A549 (cell line): Measurements from ENCODE around the gene NDUFA12. TPM values are rescaled to one million over a fixed set of nuclear protein-coding genes. Genes with fewer than 3 reads are reported as not detected.

Source experiments
- ATAC-seq, 2 experiments: fragments of 200-7000 bp in 1 of 2; fragments of >200 bp in 1 of 2; cut with Nextera tagmentation in 1 of 2; cut with Tn5 transposase in 1 of 2; 3 replicates each; pipeline versions ENCODE4 v1.8.0 to v1.9.1; 2018 to 2020; ENCODE audit warnings: mild to moderate bottlenecking in 1 of 2, moderate library complexity in 1 of 2
- CTCF ChIA-PET: fragments of 300-600 bp; sonication (Branson Sonifier 250); formaldehyde crosslinking; extraction: SDS; loops from one replicate; lab custom pipeline; 2021; ENCODE audit warnings: antibody characterized with exemption, inconsistent platforms; lab: Yijun Ruan, JAX
- POLR2A ChIA-PET: fragments of 350-600 bp; formaldehyde crosslinking; extraction: SDS; loops from one replicate; lab custom pipeline; 2021; ENCODE audit warnings: antibody characterized with exemption, inconsistent platforms; lab: Yijun Ruan, JAX
- DNase-seq, 2 experiments: peaks; one replicate each; pipeline versions ENCODE4 v3.0.0 to v3.0.0-alpha.2; 2011 to 2016; ENCODE audit warnings: low read depth in 1 of 2, low spot score in 1 of 2
- FAIRE-seq: peaks from 2 replicates; lab custom pipeline; 2011; peaks lifted over from hg19 to GRCh38; lab: Jason Lieb, UNC
- H3K27ac ChIP-seq, 2 experiments: fragments of >200 bp; sonication (Bioruptor Twin); formaldehyde crosslinking; 3 replicates each; pipeline ENCODE4 v1.5.1; 2016 to 2017
- H3K4me1 ChIP-seq: fragments of >200 bp; sonication (Bioruptor Twin); formaldehyde crosslinking; 3 replicates; pipeline ENCODE4 v1.6.1; 2016
- H3K4me2 ChIP-seq: fragments of >200 bp; sonication (Bioruptor Twin); formaldehyde crosslinking; 3 replicates; pipeline ENCODE4 v1.6.1; 2016
- H3K4me3 ChIP-seq: fragments of >200 bp; sonication (Bioruptor Twin); formaldehyde crosslinking; 3 replicates; pipeline ENCODE4 v1.5.1; 2016
- H3K9me3 ChIP-seq: fragments of >200 bp; sonication (Bioruptor Twin); formaldehyde crosslinking; 3 replicates; pipeline ENCODE4 v1.6.1; 2016
- BCL3 ChIP-seq: fragments of >200 bp; sonication (Bioruptor Twin); formaldehyde crosslinking; IDR thresholded peaks from 3 replicates; pipeline ENCODE4 v1.6.1; 2016
- BHLHE40 ChIP-seq: IDR thresholded peaks from 2 replicates; pipeline ENCODE4 v1.6.1; 2012; ENCODE audit warnings: low read depth, low read length, inconsistent platforms
- CBX8 ChIP-seq: fragments of 200-600 bp; sonication (generic); IDR thresholded peaks from 2 replicates; pipeline ENCODE4 v1.6.1; 2016
- CEBPB ChIP-seq, 2 experiments: fragments of >200 bp in 1 of 2; sonication (Bioruptor Twin) in 1 of 2; formaldehyde crosslinking in 1 of 2; IDR thresholded peaks; 2 replicates each; pipeline ENCODE4 v1.6.1; 2012 to 2016
- CHD4 ChIP-seq: fragments of 200-600 bp; sonication (generic); IDR thresholded peaks from 2 replicates; pipeline ENCODE4 v1.6.1; 2016; ENCODE audit warnings: antibody characterized with exemption, mild to moderate bottlenecking, borderline replicate concordance
- E2F6 ChIP-seq: IDR thresholded peaks from 2 replicates; pipeline ENCODE4 v1.6.1; 2012; ENCODE audit warnings: low read depth, borderline replicate concordance
- EHF ChIP-seq: fragments of 250-450 bp; sonication (Bioruptor Pico); IDR thresholded peaks from 2 replicates; pipeline ENCODE4 v1.5.0; 2020; ENCODE audit warnings: mild to moderate bottlenecking
- FOSB ChIP-seq: fragments of 250-450 bp; sonication (Bioruptor Pico); IDR thresholded peaks from 2 replicates; pipeline ENCODE4 v1.5.0; 2020; ENCODE audit warnings: mild to moderate bottlenecking, moderate library complexity
- FOXS1 ChIP-seq: fragments of 250-450 bp; sonication (Bioruptor Pico); IDR thresholded peaks from 2 replicates; pipeline ENCODE4 v1.5.0; 2020; ENCODE audit warnings: mild to moderate bottlenecking, moderate library complexity
- HDAC2 ChIP-seq: fragments of 200-600 bp; sonication (generic); IDR thresholded peaks from 2 replicates; pipeline ENCODE4 v1.6.1; 2016
- HEYL ChIP-seq: fragments of 250-450 bp; sonication (Bioruptor Pico); IDR thresholded peaks from 2 replicates; pipeline ENCODE4 v1.8.0; 2021; ENCODE audit warnings: mild to moderate bottlenecking, moderate library complexity
- HOXA7 ChIP-seq: fragments of 250-450 bp; sonication (Bioruptor Pico); IDR thresholded peaks from 2 replicates; pipeline ENCODE4 v1.5.0; 2020; ENCODE audit warnings: mild to moderate bottlenecking, moderate library complexity
- JUN ChIP-seq, 2 experiments: fragments of >200 bp; sonication (Bioruptor Twin); formaldehyde crosslinking; IDR thresholded peaks; 2 replicates in 1 of 2; 3 replicates in 1 of 2; pipeline ENCODE4 v1.6.1; 2016 to 2017
- KDM1A ChIP-seq: fragments of 200-600 bp; sonication (generic); IDR thresholded peaks from 2 replicates; pipeline ENCODE4 v1.6.1; 2016; ENCODE audit warnings: low read depth, mild to moderate bottlenecking
- KDM5A ChIP-seq: fragments of 200-600 bp; sonication (generic); IDR thresholded peaks from 2 replicates; pipeline ENCODE4 v1.6.1; 2016; ENCODE audit warnings: antibody characterized with exemption, mild to moderate bottlenecking
- MAFK ChIP-seq: fragments of 450-650 bp; IDR thresholded peaks from 2 replicates; pipeline ENCODE4 v1.6.1; 2014; ENCODE audit not compliant: partially characterized antibody
- MAZ ChIP-seq: fragments of 150-350 bp; IDR thresholded peaks from 2 replicates; pipeline ENCODE4 v1.6.1; 2014; ENCODE audit warnings: antibody characterized with exemption, low read depth, low read length, borderline replicate concordance
- NFE2L2 ChIP-seq: fragments of 150-350 bp; conservative IDR thresholded peaks from 2 replicates; pipeline ENCODE4 v1.6.1; 2014; ENCODE audit warnings: low read length
- POLR2A ChIP-seq: IDR thresholded peaks from 2 replicates; pipeline ENCODE4 v1.6.1; 2012; ENCODE audit warnings: mild to moderate bottlenecking, low read length
- POLR2AphosphoS2 ChIP-seq: conservative IDR thresholded peaks from 2 replicates; pipeline ENCODE4 v1.6.1; 2012; ENCODE audit warnings: low read length, improper control_type of control experiment, inconsistent platforms
- RARB ChIP-seq: fragments of 250-450 bp; sonication (Bioruptor Pico); IDR thresholded peaks from 2 replicates; pipeline ENCODE4 v1.8.0; 2021; ENCODE audit warnings: mild to moderate bottlenecking, moderate library complexity
- RFX5 ChIP-seq: fragments of 450-650 bp; IDR thresholded peaks from 2 replicates; pipeline ENCODE4 v1.7.1; 2014; ENCODE audit warnings: antibody characterized with exemption, mild to moderate bottlenecking, moderate library complexity
- SMC3 ChIP-seq: fragments of >200 bp; sonication (Bioruptor Twin); formaldehyde crosslinking; IDR thresholded peaks from 3 replicates; pipeline ENCODE4 v1.6.1; 2018; ENCODE audit warnings: inconsistent platforms
- SREBF2 ChIP-seq: fragments of 450-650 bp; IDR thresholded peaks from 2 replicates; pipeline ENCODE4 v1.6.1; 2014; ENCODE audit warnings: mild to moderate bottlenecking, moderate library complexity
- TFCP2L1 ChIP-seq: fragments of 250-450 bp; sonication (Bioruptor Pico); IDR thresholded peaks from 2 replicates; pipeline ENCODE4 v1.5.0; 2021; ENCODE audit warnings: mild to moderate bottlenecking
- ZC3H11A ChIP-seq: fragments of 450-650 bp; IDR thresholded peaks from 2 replicates; pipeline ENCODE4 v1.6.1; 2014; ENCODE audit warnings: antibody characterized with exemption, mild to moderate bottlenecking
- ZNF302 ChIP-seq: fragments of 250-450 bp; sonication (Bioruptor Pico); IDR thresholded peaks from 2 replicates; pipeline ENCODE4 v1.9.0; 2021; ENCODE audit warnings: inconsistent platforms, mild to moderate bottlenecking, moderate library complexity
- ZSCAN20 ChIP-seq: fragments of 250-450 bp; sonication (Bioruptor Pico); IDR thresholded peaks from 2 replicates; pipeline ENCODE4 v1.8.0; 2022; ENCODE audit warnings: mild to moderate bottlenecking, moderate library complexity
- WGBS: methylation state at CpG from one replicate; pipeline ENCODE4 v1.1.6; 2017; ENCODE audit errors: missing lambda C conversion rate; 5-methylcytosine and 5-hydroxymethylcytosine counted together
- polyA plus RNA-seq, 4 experiments: library from polyadenylated mRNA; depleted of rRNA in 3 of 4; stranded (reverse); fragments of >200 nt; fragmentation: RNase III in 1 of 4; extraction: RNeasy Plus Mini Kit Qiagen cat#74134 plus additional on column Dnase treatment in 1 of 4; gene quantifications; 2 replicates in 3 of 4; 3 replicates in 1 of 4; pipeline ENCODE4 v1.2.3, GENCODE V29; 2011 to 2017
- TF ChIP-seq, protein P1 (sequence below): fragments of >200 bp; sonication (Bioruptor Twin); formaldehyde crosslinking; IDR thresholded peaks from 2 replicates; pipeline ENCODE4 v1.6.1; 2016
- TF ChIP-seq, protein P2 (sequence below): IDR thresholded peaks from 2 replicates; pipeline ENCODE4 v1.6.1; 2012
- TF ChIP-seq, protein P3 (sequence below): fragments of 450-650 bp; IDR thresholded peaks from 2 replicates; pipeline ENCODE4 v1.6.1; 2014; ENCODE audit warnings: antibody characterized with exemption
- TF ChIP-seq, protein P4 (sequence below): fragments of 250-450 bp; sonication (Bioruptor Pico); IDR thresholded peaks from 2 replicates; pipeline ENCODE4 v1.5.0; 2020; ENCODE audit warnings: low read depth, mild to moderate bottlenecking, moderate library complexity

Gene NDUFA12
- polyA plus RNA-seq, 2 of the 4 experiments (the other 2 are of a cell fraction): 207 to 257 TPM

DNA sequence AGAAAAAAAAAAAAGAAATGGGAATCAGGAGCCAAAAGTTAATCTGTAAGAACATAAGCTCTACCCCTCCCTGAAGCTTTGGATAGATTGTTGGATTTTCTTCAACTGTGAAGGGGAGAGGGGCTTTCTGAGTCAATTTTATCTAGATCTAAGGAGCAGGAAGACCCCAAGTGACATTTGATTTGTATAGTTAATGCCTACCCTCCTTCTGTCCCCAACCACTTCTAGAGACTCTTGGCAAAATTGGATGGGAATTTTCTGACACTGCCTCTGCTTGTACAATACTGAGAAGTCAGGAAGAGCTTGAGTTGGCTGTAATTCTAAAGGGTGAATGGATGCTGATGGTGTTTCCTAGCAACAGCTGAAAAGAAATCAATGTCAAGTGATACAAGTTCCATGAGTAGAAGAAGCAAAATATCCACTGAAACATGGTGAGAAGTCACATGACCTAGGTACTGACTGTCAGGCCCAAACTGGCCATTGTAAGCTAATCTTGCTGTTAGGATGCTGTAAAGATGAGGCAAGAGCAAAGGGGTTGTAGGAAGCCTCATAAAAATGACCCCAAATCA lies 42.2 kb downstream of the NDUFA12 start:
- CTCF ChIA-PET: interaction anchor here (0.6 to 1.9 kb wide), 4 partner anchors 22 to 1741 kb away, joined by 3 to 4 read pairs (median 3); no protein-coding TSS in a partner anchor

DNA sequence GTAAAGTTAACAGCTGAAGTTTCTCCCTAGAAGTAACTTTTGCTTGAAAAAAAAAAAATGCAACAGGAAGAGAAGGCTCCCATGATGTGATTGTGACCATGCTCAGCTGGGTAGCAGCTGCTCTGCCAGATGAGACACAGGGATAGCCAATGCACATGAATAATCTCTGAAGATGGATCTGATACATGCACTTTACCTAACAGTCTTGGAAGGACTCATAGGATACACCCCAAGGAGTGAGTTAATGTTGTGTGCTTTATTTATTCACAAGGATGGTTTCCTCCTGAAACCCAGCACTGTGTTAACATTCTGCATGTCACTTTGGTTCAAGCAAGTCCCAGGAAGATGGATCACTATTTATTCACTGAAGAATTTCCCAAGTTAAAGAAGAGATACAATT lies 46.5 kb downstream of the NDUFA12 start:
- H3K4me1 ChIP-seq: peaks cover 13% of the 10 kb centered on the region; the same call in 2 of the 3 replicates
- ATAC-seq (no peak), DNase-seq (no peak), FAIRE-seq (no peak)
- TF ChIP-seq EHF (CRISPR knock-in tag) (no peak), JUN (IDR thresholded peaks at IDR 0.05) (no peak), MAFK (no peak), RFX5 (no peak), ZNF302 (CRISPR knock-in tag) (no peak), POLR2A (no peak), SREBF2 (no peak), E2F6 (no peak), CBX8 (no peak), CEBPB (IDR thresholded peaks at IDR 0.05) (no peak), FOSB (no peak), HOXA7 (CRISPR knock-in tag) (no peak), BHLHE40 (no peak), TFCP2L1 (CRISPR knock-in tag) (no peak)
- TF ChIP-seq, protein P1, sequence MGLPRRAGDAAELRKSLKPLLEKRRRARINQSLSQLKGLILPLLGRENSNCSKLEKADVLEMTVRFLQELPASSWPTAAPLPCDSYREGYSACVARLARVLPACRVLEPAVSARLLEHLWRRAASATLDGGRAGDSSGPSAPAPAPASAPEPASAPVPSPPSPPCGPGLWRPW: no peak
- TF ChIP-seq, protein P2, sequence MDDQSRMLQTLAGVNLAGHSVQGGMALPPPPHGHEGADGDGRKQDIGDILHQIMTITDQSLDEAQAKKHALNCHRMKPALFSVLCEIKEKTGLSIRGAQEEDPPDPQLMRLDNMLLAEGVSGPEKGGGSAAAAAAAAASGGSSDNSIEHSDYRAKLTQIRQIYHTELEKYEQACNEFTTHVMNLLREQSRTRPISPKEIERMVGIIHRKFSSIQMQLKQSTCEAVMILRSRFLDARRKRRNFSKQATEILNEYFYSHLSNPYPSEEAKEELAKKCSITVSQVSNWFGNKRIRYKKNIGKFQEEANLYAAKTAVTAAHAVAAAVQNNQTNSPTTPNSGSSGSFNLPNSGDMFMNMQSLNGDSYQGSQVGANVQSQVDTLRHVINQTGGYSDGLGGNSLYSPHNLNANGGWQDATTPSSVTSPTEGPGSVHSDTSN: no peak
- CTCF ChIA-PET: interaction anchor here (0.6 to 1.1 kb wide), 2 partner anchors 20 to 59 kb away, joined by 3 read pairs; no protein-coding TSS in a partner anchor
- POLR2A ChIA-PET: no interaction called here
- H3K27ac ChIP-seq: no peak overlapping the region; a peak in 1 of 6 replicates
- no peak overlapping the region for H3K4me2 ChIP-seq
- no peak overlapping the region for H3K4me3 ChIP-seq
- no peaks in the 10 kb centered on the region for H3K9me3 ChIP-seq

More for the DNA sequence above, 42.2 kb downstream of the NDUFA12 start:
- no peak for DNase-seq
- no peaks in the 10 kb centered on the region for H3K4me1 ChIP-seq
- H3K4me2 ChIP-seq: no peak overlapping the region
- POLR2A ChIA-PET: no interaction called here
- no peak for FAIRE-seq
- ATAC-seq: no peak
- TF ChIP-seq HEYL (CRISPR knock-in tag) (no peak), JUN (IDR thresholded peaks at IDR 0.05) (no peak), BCL3 (no peak), MAZ (no peak), FOXS1 (CRISPR knock-in tag) (no peak), RARB (CRISPR knock-in tag) (no peak), ZC3H11A (no peak)
- H3K9me3 ChIP-seq: no peaks in the 10 kb centered on the region
- H3K27ac ChIP-seq: no peak overlapping the region
- H3K4me3 ChIP-seq: no peak overlapping the region

- Histone ChIP-seq H3K9me3 (no peaks in the 10 kb centered on the region), H3K4me1 (peaks cover 13% of the 10 kb centered on the region; the same call in 2 of the 3 replicates), H3K27ac (peak overlapping the region in 1 of 2 experiments; percentile 64; a peak in 1 of 6 replicates), H3K4me2 (no peak overlapping the region), H3K4me3 (no peak overlapping the region)
- no peak for ATAC-seq
- no peak for DNase-seq
- ChIA-PET CTCF (interaction anchor here (0.6 to 0.7 kb wide), 2 partner anchors 11 to 63 kb away, joined by 3 read pairs; no protein-coding TSS in a partner anchor), POLR2A (no interaction called here)
- WGBS: 56% methylated on average over 10 of the region's 10 CpGs
- FAIRE-seq: no peak
- no peak for TF ChIP-seq KDM1A
- no peak for TF ChIP-seq SMC3
- TF ChIP-seq, protein P3, sequence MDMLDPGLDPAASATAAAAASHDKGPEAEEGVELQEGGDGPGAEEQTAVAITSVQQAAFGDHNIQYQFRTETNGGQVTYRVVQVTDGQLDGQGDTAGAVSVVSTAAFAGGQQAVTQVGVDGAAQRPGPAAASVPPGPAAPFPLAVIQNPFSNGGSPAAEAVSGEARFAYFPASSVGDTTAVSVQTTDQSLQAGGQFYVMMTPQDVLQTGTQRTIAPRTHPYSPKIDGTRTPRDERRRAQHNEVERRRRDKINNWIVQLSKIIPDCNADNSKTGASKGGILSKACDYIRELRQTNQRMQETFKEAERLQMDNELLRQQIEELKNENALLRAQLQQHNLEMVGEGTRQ: no peak
- no peak for TF ChIP-seq RFX5
- no peak for TF ChIP-seq EHF (CRISPR knock-in tag)
- TF ChIP-seq NFE2L2: no peak
- TF ChIP-seq TFCP2L1 (CRISPR knock-in tag): no peak
- no peak for TF ChIP-seq HOXA7 (CRISPR knock-in tag)
- no peak for TF ChIP-seq KDM5A
- no peak for TF ChIP-seq POLR2AphosphoS2
- TF ChIP-seq, protein P4, sequence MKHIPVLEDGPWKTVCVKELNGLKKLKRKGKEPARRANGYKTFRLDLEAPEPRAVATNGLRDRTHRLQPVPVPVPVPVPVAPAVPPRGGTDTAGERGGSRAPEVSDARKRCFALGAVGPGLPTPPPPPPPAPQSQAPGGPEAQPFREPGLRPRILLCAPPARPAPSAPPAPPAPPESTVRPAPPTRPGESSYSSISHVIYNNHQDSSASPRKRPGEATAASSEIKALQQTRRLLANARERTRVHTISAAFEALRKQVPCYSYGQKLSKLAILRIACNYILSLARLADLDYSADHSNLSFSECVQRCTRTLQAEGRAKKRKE (CRISPR knock-in tag): no peak
- no peak for TF ChIP-seq ZSCAN20 (CRISPR knock-in tag)
- no peak for TF ChIP-seq HDAC2
- TF ChIP-seq JUN (IDR thresholded peaks at IDR 0.05): no peak
- no peak for TF ChIP-seq CHD4
These were observed 48.4 kb downstream of the NDUFA12 start for GRCh38 chr12:94954948-94955592.
